ENCODE results near the gene RRP8. TPM values are rescaled to one million over a fixed set of nuclear protein-coding genes. Genes with fewer than 3 reads are reported as not detected.

RRP8 gene
- polyA plus RNA-seq, 3 donors: 17.5 to 29.9 (median 22.0) TPM

- no peak for DNase-seq
These were observed 17.2 kb upstream of the RRP8 start for GRCh38 chr11:6620636-6621035.

GRCh38 chr11:6619004-6619745 lies 15.8 kb upstream of the RRP8 start, which contains the start of gene TPP1:
Gene TPP1 (minus strand): TSS chr11:6619422. CDS start chr11:6619400, 22 bp downstream.
- peak; percentile 94 for DNase-seq

DNA sequence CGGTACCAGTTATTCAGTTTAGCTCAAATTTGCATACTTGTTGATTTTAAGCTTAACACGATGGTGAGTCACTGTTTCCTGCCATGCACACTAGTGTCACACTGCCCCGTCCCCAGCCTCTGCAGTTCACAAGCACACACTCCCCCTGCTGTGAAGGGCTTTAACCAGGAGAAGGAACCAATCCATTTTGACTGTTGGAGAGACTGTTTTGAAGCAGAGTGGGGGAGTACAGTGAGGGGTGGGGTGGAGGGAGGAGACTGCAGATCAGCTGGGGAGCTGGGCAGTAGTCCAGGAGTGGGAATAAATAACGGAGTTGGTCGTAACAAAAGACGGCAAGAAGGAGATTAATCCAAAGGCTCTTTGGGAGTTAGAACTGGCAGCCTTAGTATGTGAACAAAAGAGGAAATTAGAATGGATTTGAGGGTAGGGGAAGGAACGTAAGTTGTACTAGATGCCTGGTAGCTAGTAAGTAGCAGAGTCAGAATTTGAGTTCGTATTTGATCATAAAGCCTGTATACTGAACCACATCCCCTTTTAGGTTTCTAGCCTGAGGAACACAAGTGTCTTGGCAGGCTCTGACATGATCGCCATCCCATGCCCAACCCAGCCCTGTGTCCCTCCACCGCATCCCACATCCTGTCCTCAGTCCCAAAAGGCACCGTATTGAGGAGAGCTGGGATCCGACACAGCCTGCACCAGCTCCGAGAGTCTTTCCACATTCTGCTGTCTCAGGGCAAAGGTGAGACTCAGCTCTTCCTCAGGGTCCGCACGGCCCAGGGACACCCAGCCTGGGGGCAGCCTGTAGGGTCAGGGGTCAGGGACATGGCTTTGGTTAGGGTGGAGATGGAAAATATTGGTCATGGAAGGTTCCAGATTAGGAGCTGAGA lies 14.9 kb upstream of the RRP8 start:
- peak; percentile 77 for DNase-seq

DNA sequence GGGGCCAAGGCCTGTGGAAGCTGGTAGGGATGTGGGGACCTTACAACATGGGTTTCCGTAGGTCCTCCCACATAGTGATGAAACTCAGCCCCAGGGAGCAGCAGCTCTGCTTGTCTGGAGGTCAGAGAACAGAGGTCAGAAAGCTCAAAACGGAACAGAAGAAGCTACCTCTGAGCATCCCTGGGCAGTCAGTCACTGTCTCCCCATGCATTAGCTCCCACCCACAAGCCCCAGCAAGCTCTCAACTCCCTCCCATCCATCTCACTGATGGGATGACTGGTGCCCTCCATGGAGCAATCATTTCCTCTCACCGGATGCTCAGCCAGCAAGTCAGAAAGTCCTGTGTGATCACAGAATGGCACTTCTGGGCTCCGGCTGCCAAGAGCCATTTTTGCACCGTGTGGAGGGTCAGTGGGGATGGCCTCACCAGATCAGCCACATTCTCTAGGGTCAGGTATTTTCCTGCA lies 13.9 kb upstream of the RRP8 start:
- no peak for DNase-seq

- DNase-seq: no peak
These were observed 13.3 kb upstream of the RRP8 start for GRCh38 chr11:6616596-6617250.

- no peak for DNase-seq
These were observed 12.6 kb upstream of the RRP8 start for GRCh38 chr11:6615882-6616585.

DNA sequence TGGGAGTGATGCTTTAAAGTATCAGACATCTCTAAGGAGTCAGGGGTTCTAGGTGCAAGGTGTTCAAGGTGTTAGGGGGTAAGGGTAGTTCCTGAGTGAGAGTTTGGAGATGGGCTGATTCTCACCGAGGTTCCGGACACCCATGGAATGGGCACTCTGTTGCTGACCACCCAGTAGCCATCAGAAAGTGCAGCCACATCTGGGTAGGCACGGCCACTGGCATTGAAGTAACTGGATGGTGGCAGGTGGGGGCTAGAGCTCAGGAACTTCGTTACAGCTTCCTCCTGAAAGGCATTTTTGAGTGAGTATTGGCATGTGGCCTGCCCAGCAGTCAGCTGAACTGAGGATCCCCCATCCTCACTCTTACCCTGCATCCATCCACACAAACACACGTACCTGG lies 11.6 kb upstream of the RRP8 start:
- DNase-seq: no peak

- DNase-seq: no peak
These were observed 11.0 kb upstream of the RRP8 start for GRCh38 chr11:6614446-6614845.

- DNase-seq: no peak
These were observed 10.1 kb upstream of the RRP8 start for GRCh38 chr11:6613496-6613895.

DNA sequence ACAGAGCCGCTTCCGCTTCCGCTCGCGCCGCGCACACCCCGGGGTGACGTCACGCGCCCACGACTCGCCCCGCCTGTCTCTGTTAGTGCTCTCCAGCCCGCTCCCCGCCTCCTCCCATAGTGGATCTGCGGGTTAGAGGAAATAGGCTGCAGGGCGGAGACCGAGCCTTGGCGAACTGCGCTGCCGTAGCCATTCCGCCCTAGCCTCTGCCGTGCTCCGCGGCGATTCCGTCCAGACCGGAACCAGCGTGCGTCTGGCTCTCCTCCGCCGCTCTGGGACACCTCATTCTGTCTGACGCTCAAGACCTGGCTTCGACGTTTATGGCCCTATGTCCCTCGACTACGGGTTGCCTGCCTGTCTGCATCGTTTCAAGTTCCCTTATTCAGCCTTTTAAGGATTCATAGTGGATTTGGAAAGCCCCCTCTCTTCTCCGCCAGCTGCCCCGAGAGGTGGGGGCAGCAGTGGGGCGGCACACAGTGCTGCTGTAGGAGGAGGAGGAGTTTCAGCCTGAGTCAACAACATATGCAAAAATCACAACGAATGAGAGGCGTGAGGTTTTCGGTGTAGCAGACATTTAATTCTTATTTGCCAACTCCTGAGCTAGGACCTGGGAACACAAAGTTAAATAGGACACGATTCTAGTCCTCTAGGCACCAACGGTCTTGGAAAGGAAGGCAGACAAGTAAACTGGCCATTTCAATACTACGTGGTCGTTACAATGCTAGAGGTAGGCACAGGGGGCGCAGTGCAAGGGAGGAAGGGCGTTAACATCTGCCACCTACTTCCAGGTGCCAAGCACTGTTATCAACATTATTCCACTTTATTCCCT lies 9.0 kb upstream of the RRP8 start, which contains the start of gene TAF10:
Gene TAF10 (minus strand): TSS at position 4 of the 829 bp plus-strand sequence. CDS start 27 bp downstream, outside the sequence.
- DNase-seq: peak; percentile 96

DNA sequence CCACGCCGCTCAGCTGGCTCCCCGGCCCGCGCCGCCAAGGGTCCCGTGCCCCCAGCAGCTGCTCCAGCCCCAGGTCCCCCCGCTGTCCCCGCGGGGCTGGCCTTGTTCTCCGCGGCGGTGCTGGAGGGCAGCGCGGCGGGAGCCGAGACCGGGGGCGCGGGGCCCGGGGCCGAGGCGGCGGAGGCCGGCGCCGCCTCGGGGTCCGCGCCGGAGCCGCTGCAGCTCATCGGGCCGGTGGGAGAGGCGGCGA lies 8.5 kb upstream of the RRP8 start:
- no peak for DNase-seq

DNA sequence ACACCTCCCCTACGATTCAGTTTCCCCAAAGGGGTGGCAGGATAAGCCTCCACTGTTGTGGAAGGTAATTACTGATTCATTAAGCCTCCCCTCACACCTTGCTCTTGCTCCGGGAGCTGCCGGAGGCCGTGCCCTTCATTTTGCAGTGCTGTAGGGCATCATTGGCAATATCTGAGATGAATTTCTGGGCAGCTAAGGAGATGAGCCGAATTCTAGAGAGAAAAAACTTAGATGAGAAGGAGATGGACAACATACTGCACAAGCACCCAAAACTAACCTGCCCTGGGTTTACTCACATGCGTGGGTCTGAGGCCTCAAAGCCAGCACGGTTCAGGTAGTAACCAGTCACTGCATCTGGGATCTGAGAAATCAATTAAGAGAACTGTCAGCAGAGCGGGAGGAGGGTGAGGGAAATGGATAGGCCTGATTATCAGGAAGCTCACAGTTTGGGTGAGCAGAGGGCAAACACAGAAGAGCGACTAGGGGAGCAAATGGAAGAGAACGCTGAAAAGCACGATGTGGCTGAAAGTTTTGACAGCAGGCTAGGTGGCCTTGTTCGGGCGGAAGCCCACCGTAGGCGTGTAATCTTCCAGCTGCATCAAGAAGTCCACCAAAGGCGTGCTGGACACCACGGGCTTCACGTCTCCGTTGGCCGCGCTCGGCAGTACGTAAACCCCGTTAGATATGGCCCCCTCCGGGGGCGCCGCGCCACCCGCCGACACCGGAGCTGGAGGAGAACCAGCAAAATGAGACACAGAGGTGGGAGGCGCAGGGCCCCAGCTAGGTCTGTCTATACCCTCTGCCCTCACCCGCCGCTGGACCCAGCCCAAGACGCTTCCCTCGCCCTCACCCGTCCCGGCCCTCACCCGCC lies 7.9 kb upstream of the RRP8 start:
- DNase-seq: no peak

GRCh38 chr11:6610591-6610990 lies 7.2 kb upstream of the RRP8 start:
- no peak for DNase-seq

GRCh38 chr11:6609502-6610015 lies 6.1 kb upstream of the RRP8 start:
- no peak for DNase-seq

DNA sequence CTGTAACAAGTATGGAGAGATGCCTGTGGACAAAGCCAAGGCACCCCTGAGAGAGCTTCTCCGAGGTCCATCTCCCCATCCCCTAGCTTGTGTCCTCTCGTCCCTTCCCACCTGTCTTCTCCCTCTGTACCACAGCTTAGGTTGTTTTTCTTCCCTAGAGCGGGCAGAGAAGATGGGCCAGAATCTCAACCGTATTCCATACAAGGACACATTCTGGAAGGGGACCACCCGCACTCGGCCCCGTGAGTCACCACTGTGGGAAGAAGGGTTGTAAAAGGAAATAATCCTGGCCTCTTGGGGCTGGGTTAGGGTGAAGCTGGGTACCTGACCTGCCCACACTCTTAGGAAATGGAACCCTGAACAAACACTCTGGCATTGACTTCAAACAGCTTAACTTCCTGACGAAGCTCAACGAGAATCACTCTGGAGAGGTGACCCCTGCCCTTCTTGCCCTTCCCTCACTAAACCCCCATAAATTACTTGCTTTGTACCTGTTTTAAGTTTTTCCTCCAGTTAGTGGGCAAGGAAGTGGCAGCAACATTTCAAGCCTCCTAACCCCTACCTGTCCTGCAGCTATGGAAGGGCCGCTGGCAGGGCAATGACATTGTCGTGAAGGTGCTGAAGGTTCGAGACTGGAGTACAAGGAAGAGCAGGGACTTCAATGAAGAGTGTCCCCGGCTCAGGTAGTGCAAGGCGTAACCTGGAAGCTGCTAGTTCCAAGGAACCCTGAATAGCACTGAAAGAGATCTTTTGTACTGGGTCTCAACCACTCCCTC lies 5.5 kb upstream of the RRP8 start:
- DNase-seq: no peak

DNA sequence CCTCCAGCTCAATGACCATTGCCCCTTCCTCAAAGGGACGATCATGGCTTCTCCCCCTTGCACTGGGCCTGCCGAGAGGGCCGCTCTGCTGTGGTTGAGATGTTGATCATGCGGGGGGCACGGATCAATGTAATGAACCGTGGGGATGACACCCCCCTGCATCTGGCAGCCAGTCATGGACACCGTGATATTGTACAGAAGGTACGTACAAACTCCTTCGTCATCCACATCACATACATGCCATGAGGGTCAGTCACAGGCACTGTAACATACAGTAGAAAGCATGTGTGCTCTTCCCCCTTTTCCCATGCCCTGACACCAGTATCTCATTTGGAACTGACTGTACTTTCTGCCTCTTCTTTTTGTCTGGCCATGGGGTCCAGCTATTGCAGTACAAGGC lies 4.6 kb upstream of the RRP8 start:
- no peak for DNase-seq

DNA sequence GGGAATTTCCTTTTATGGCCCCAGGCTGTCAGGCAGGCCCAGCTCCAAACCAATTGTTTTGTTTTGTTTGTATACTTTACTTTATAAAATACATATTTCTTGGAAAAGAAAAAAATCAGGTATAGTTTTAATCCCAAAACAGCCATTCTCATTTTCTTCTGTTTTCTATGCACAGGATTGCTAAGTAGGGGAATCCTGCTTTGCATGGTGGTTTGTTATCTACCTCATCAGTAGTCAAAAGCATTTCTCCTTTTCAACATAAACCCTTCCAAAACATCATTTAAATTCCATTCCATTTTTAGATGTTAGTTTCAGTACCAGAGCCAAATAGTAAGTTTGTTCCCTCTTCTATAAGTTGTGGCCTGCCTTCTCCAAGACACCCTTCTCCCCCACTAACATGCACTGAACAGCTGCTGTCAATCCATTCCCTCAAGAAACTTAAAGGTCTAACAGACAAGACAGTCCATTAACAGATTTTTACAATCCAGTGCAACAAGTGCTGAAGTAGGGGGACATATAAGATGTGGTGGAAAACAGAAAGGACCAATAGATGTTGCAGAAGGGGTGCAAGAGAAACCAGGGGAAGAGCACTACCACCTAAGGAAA lies 3.9 kb upstream of the RRP8 start:
- DNase-seq: no peak

DNA sequence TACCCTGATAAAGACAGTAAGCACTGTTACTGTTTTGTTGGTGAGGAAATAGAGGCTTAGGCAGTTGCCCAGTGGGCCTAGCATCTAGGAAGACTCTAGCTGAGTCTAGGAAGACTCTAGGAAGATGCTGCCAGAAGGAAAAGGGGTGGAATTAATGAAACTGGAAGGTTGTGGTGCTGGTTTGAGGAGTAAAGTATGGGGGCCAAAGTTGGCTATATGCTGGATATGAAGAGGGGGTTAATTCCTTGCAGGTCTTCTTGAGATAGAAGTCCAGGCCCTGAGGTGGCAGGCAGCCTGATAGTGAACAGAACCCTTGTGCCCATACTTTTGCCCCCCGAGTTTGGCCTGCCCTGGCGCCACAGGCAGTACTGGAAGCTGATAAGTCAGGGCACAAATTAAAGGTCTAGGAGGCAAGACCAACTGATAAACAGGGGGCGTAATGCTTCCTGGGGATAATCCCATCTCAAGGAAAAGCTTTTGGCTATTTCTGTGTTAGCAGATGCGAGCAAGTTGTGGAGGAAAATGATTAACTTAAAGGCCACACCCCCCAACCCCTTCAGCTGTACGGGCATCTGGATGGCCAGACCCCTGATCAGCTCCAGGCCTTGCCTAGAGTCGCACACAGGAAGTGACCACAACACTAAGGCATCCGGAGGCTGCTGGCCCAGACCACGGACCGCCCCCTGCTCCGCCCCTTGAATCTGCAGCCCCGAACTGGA lies 3.2 kb upstream of the RRP8 start:
- DNase-seq: peak; percentile 95

Data from renal pelvis (tissue), 4 donors.